Fibroblast of pulmonary artery (primary cell): ENCODE results near the gene SRSF7.
"Not testable (repeated sequence)": the region's sequence is repeated elsewhere in the genome, so short reads cannot be mapped to it uniquely, and the experiment has no call there.

Experiments used
- DNase-seq: peaks from one replicate; pipeline ENCODE4 v3.0.0-alpha.2; 2010; ENCODE audit warnings: low read depth
- H3K4me3 ChIP-seq: replicated peaks from 2 replicates; pipeline ENCODE4 v1.5.1; 2011; ENCODE audit warnings: low read depth, mild to moderate bottlenecking, control low read depth, low read length, moderate library complexity
- TF ChIP-seq, protein P1 (sequence below): IDR thresholded peaks from 2 replicates; pipeline ENCODE4 v1.5.1; 2011; ENCODE audit warnings: mild to moderate bottlenecking, control low read depth, low read length, inconsistent platforms; ENCODE audit errors: missing control alignments

The SRSF7 gene

DNA sequence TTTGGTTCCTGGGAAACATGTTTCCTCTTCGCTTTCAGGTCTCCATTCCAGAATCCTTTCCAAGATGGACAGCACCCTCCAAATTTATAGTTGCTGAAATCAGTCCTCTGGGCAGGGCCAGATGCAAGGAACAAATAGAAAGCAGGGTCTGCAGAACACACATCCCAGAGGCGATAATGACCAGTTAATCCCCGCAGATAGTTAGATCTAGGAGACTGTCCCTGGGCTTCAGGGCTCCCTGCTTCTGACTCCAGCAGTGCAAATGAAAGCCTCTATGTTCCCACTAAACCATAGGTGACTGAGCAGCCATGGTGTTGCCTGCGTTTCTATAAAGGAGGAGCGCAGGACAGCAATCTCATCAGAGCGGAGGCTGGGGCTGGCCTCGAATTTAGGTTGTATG is 38.7 kb downstream of the SRSF7 start:
- no peak for DNase-seq
- TF ChIP-seq, protein P1, sequence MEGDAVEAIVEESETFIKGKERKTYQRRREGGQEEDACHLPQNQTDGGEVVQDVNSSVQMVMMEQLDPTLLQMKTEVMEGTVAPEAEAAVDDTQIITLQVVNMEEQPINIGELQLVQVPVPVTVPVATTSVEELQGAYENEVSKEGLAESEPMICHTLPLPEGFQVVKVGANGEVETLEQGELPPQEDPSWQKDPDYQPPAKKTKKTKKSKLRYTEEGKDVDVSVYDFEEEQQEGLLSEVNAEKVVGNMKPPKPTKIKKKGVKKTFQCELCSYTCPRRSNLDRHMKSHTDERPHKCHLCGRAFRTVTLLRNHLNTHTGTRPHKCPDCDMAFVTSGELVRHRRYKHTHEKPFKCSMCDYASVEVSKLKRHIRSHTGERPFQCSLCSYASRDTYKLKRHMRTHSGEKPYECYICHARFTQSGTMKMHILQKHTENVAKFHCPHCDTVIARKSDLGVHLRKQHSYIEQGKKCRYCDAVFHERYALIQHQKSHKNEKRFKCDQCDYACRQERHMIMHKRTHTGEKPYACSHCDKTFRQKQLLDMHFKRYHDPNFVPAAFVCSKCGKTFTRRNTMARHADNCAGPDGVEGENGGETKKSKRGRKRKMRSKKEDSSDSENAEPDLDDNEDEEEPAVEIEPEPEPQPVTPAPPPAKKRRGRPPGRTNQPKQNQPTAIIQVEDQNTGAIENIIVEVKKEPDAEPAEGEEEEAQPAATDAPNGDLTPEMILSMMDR, result no peak
- H3K4me3 ChIP-seq, result no peak overlapping the region

DNA sequence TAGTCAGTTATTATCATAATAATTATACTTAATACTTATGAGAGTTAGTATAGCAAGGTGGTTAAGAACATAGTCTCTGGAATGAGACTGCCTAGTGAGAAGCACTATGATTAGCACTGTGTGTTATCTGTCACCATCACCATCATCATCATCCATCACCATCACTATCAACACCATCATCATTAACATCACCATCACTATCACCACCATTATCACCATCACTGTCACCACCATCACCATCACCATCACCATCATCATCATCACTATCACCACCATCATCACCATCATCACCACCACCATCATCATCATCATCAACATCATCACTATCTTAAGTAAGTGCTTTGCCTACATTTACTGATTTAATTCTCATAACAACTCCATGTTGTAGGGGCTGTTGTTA is 39.6 kb downstream of the SRSF7 start:
- TF ChIP-seq, protein P1, result no peak
- no peak overlapping the region for H3K4me3 ChIP-seq
- no peak for DNase-seq

DNA sequence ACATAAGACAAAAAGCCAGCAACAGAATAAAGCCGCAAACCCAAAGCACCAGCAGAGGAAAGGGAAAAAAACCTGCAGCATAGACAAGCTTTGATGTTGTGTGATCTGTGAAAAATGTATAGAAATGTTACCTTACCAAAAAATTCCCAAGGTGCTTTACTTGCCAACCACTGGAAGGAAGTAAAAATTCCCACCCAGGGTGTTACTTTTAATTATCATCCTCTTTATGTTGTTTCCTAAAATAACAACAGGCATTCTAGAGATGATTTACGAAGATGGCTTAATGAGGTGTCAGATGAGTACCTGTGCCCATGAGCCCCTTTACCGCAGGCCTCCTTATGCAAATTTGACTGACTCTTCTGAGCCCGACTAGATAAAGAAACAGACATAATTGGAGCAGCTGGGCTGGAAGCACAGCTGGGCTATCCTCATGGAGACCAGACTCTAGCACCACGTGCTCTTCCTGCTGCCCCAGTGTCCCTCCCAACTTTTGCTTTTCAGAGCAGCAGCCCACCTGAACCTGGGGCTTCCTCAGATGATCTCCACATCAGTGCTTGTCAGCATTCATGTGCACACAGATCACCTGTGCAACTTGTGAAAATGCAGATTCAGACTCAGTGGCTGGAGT is 41.5 kb downstream of the SRSF7 start:
- no peak for DNase-seq
- no peak overlapping the region for H3K4me3 ChIP-seq
- TF ChIP-seq, protein P1, result no peak

DNA sequence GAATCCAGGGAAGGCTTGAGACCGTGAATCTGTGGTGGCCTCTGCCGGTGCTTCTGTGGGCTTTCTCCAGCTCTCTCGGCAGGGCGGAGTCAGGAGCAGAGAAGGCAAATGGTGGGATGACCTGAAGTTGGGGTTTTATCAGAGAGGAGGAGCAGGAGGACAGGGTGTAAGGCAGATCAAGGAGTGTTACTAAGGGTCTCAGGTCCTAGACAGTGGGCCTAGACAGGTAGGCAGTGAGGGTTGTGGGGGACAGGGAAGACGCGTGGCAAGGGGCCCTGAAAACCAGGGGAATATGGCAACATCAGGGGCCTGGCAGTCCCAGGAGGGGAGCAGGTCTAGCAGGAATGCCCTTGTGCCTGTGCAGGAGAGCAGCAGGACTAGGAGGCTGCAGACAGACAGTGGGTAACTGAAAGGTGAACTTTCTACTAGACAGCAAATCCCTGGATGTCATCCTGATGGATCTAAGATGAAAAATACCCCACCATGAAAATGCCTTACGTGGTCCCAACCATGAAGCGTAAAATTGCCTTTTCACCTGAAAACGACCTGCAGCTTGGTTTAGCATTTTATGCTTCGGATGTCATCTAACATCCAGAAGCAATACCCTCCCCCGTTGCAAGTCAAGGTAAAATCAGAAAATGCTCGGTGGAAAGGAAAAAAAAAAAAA is 42.1 kb downstream of the SRSF7 start:
- no peak for DNase-seq
- H3K4me3 ChIP-seq, result no peak overlapping the region
- TF ChIP-seq, protein P1, result no peak

DNA sequence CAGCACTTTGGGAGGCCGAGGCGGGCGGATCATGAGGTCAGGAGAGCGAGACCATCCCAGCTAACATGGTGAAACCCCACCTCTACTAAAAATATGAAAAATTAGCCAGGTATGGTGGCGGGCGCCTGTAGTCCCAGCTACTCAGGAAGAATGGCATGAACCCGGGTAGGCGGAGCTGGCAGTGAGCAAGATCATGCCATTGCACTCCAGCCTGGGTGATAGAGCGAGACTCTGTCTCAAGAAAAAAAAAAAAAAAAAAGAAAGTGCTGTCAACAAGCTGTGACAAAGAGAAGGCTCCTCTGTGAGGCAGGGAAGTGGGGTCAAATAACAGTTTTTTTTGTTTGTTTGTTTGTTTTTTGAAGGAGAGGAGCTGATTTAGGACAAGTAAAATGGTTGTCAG is 42.7 kb downstream of the SRSF7 start:
- not testable (repeated sequence) for DNase-seq

DNA sequence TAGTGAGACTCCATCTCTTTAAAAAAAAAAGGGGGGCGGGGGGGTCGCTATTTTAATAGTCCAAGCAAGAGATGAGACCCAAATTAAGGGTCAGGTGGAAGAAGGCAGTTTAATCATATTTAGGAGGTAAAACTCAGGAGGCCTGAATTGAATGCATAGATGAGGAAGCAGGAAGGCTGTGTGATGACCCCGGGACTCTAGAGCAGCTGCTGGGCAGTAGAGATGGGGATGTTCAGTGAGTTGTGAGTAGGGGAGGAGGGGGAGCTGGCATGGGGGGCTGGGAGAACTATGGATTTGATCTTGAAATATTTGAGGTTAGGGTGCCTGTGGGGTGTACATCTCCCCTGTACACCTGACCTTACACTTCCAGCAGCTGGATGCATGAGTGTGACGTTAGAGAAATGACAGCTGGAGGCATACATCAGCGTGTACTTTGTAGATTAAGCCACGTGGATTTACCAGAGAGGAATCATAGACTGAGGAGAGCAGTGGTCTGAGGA is 44.3 kb downstream of the SRSF7 start:
- no peak for DNase-seq
- H3K4me3 ChIP-seq, result no peak overlapping the region
- TF ChIP-seq, protein P1, result no peak

More for the DNA sequence above, 42.7 kb downstream of the SRSF7 start:
- not testable (repeated sequence) for H3K4me3 ChIP-seq

DNA sequence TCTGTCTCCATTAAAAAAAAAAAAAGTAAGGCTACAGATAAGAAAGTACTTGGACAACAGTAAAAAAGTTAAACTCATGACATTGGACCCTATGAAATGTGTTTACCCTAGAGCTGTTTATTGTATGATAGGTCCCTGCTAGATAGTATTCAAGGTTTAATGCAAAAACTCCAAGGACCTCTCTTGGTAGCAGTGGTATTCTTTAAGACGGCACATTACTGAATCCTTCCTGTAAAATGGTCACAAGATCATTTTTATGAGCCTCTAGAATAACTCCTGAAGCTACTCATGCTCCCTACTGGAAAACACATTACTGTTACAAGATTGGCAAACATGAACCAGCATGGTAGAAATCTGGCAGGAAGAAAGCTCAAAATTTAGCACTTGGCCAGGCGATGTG is 46.5 kb downstream of the SRSF7 start:
- TF ChIP-seq, protein P1, result no peak
- H3K4me3 ChIP-seq, result no peak overlapping the region
- no peak for DNase-seq

DNA sequence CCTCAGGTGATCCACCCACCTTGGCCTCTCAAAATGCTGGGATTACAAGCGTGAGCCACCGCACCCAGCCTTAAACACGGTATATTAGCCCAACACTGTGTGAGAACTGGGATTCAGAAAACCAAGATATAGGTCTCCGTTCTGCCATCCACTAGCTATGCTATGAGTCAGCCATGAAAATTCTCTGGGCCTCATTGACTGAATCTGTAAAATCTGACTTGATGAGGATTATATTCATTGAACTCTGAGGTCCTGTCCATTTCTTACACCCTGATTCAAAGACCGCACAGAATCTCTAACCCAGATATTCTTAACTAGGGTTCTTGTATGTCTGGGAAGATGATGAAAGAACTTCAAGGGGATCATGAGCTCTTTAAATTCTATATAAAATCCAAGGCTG is 47.8 kb downstream of the SRSF7 start:
- DNase-seq, H3K4me3 ChIP-seq: not testable (repeated sequence)
